ENCODE results near the gene TMEM179.

The TMEM179 gene

GRCh38 chr14:104564744-104565679 is 39.6 kb downstream of the TMEM179 start:
- H3K9me2 ChIP-seq (replicated peaks; ENCODE audit: insufficient read depth, low read length), result no peaks in the 10 kb centered on the region
- H3K79me2 ChIP-seq (ENCODE audit: insufficient read depth, low read length), result no peaks in the 10 kb centered on the region
- H3K27ac ChIP-seq (ENCODE audit: low read depth, low read length), result no peak overlapping the region
- no peak overlapping the region for H2AFZ ChIP-seq (ENCODE audit: low read depth, low read length, severe bottlenecking)
- no peak overlapping the region for H3K4me2 ChIP-seq (ENCODE audit: low read depth, low read length, poor library complexity, severe bottlenecking)
- H3K9ac ChIP-seq (ENCODE audit: low read length), result no peak overlapping the region
- no peaks in the 10 kb centered on the region for H3K9me3 ChIP-seq (ENCODE audit: insufficient read depth, low read length)
- H3K4me3 ChIP-seq (ENCODE audit: insufficient read depth, low read length, poor library complexity, severe bottlenecking), result no peak overlapping the region
- no peaks in the 10 kb centered on the region for H4K20me1 ChIP-seq (ENCODE audit: low read depth, low read length)
- no peaks in the 10 kb centered on the region for H3F3A ChIP-seq (ENCODE audit: insufficient read depth)
- H3K36me3 ChIP-seq (ENCODE audit: low read length), result no peaks in the 10 kb centered on the region
- TF ChIP-seq CTCF (IDR thresholded peaks at IDR 0.05; ENCODE audit: insufficient read depth, low read length, poor library complexity, severe bottlenecking), result no peak
- no peak for TF ChIP-seq EZH2phosphoT487 (conservative IDR thresholded peaks at IDR 0.05; ENCODE audit: low read length)
- no peaks in the 10 kb centered on the region for H3K27me3 ChIP-seq (ENCODE audit: low read length)

GRCh38 chr14:104563742-104564615 is 40.6 kb downstream of the TMEM179 start:
- H3K4me3 ChIP-seq (ENCODE audit: insufficient read depth, low read length, poor library complexity, severe bottlenecking), result no peak overlapping the region
- H2AFZ ChIP-seq (ENCODE audit: low read depth, low read length, severe bottlenecking), result no peak overlapping the region
- no peaks in the 10 kb centered on the region for H3K9me2 ChIP-seq (replicated peaks; ENCODE audit: insufficient read depth, low read length)
- no peaks in the 10 kb centered on the region for H3F3A ChIP-seq (ENCODE audit: insufficient read depth)
- no peaks in the 10 kb centered on the region for H3K9me3 ChIP-seq (ENCODE audit: insufficient read depth, low read length)
- no peaks in the 10 kb centered on the region for H3K27me3 ChIP-seq (ENCODE audit: low read length)
- H3K4me2 ChIP-seq (ENCODE audit: low read depth, low read length, poor library complexity, severe bottlenecking), result no peak overlapping the region
- no peak for TF ChIP-seq EZH2phosphoT487 (conservative IDR thresholded peaks at IDR 0.05; ENCODE audit: low read length)
- TF ChIP-seq CTCF (IDR thresholded peaks at IDR 0.05; ENCODE audit: insufficient read depth, low read length, poor library complexity, severe bottlenecking), result peak; percentile 64
- H3K79me2 ChIP-seq (ENCODE audit: insufficient read depth, low read length), result no peaks in the 10 kb centered on the region
- H3K36me3 ChIP-seq (ENCODE audit: low read length), result no peaks in the 10 kb centered on the region
- H4K20me1 ChIP-seq (ENCODE audit: low read depth, low read length), result no peaks in the 10 kb centered on the region
- H3K9ac ChIP-seq (ENCODE audit: low read length), result no peak overlapping the region
- no peak overlapping the region for H3K27ac ChIP-seq (ENCODE audit: low read depth, low read length)

GRCh38 chr14:104563191-104563741 is 41.3 kb downstream of the TMEM179 start:
- H3F3A ChIP-seq (ENCODE audit: insufficient read depth), result no peaks in the 10 kb centered on the region
- no peaks in the 10 kb centered on the region for H3K27me3 ChIP-seq (ENCODE audit: low read length)
- no peak overlapping the region for H3K9ac ChIP-seq (ENCODE audit: low read length)
- H3K27ac ChIP-seq (ENCODE audit: low read depth, low read length), result no peak overlapping the region
- H3K79me2 ChIP-seq (ENCODE audit: insufficient read depth, low read length), result no peaks in the 10 kb centered on the region
- no peaks in the 10 kb centered on the region for H3K9me3 ChIP-seq (ENCODE audit: insufficient read depth, low read length)
- no peak overlapping the region for H3K4me2 ChIP-seq (ENCODE audit: low read depth, low read length, poor library complexity, severe bottlenecking)
- H3K9me2 ChIP-seq (replicated peaks; ENCODE audit: insufficient read depth, low read length), result no peaks in the 10 kb centered on the region
- TF ChIP-seq CTCF (IDR thresholded peaks at IDR 0.05; ENCODE audit: insufficient read depth, low read length, poor library complexity, severe bottlenecking), result no peak
- no peak for TF ChIP-seq EZH2phosphoT487 (conservative IDR thresholded peaks at IDR 0.05; ENCODE audit: low read length)
- H3K4me3 ChIP-seq (ENCODE audit: insufficient read depth, low read length, poor library complexity, severe bottlenecking), result no peak overlapping the region
- H3K36me3 ChIP-seq (ENCODE audit: low read length), result no peaks in the 10 kb centered on the region
- no peaks in the 10 kb centered on the region for H4K20me1 ChIP-seq (ENCODE audit: low read depth, low read length)
- no peak overlapping the region for H2AFZ ChIP-seq (ENCODE audit: low read depth, low read length, severe bottlenecking)

Measured in SU-DHL-6 (cell line).